ENCODE measurements around the gene KIF7. TPM values are rescaled to one million over a fixed set of nuclear protein-coding genes. Genes with fewer than 3 reads are reported as not detected.

The KIF7 gene
- total and polyA plus RNA-seq, 2 of the 8 experiments (the other 6 are each of a cell fraction or from before 2014, with no cell fraction given): 4.9 to 14.0 TPM

DNA sequence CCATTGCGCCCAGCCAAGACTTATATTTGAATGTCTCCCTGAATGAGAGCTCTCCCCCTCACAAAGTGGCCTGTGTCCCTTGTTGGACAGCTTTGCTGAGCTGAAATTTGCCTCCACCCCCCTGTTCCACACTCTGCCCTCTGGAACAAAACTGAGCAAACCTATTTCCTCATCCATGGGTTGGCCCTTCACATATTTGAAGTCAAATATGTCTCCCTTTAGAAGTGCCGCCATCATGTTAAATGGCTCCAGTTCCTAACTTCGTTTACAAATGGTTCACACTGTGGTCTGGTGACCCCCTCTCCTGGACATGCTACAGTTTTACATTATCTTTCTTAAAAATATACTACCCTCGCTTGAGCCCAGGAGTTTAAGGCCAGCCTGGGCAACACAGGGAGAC is 19.3 kb upstream of the KIF7 start:
- Histone ChIP-seq H3K4me1 (replicated peaks in 1 of 4; ENCODE audit: control insufficient read depth in 3 of 4, insufficient read depth in 4 of 4, low read length in 3 of 4) (no peaks in the 10 kb centered on the region; a peak in 1 of 7 replicates), H2BK5ac (ENCODE audit: low read depth, low read length) (no peak overlapping the region), H4K91ac (replicated peaks; ENCODE audit: insufficient read length, low read length) (no peak overlapping the region), H3K79me2 (ENCODE audit: control insufficient read depth in 1 of 2, insufficient read depth in 2 of 2, low read length in 2 of 2) (no peaks in the 10 kb centered on the region), H3K4me3 (ENCODE audit: extremely low read depth in 1 of 4, insufficient read depth in 2 of 4, low read depth in 3 of 4, low read length in 4 of 4) (no peak overlapping the region), H2BK15ac (ENCODE audit: low read length) (no peak overlapping the region), H3K4ac (replicated peaks; ENCODE audit: insufficient read length, low read depth, low read length) (no peak overlapping the region), H2BK120ac (replicated peaks; ENCODE audit: low read depth, low read length) (no peak overlapping the region), H2BK20ac (ENCODE audit: low read length) (no peak overlapping the region), H3K36me3 (ENCODE audit: control insufficient read depth in 2 of 4, insufficient read depth in 4 of 4, low read length in 3 of 4) (no peaks in the 10 kb centered on the region), H4K20me1 (replicated peaks in 1 of 2; ENCODE audit: control insufficient read depth in 1 of 2, insufficient read depth in 2 of 2, low read length in 2 of 2) (no peaks in the 10 kb centered on the region), H3K14ac (ENCODE audit: insufficient read length) (no peak overlapping the region), H3K56ac (replicated peaks; ENCODE audit: insufficient read length, low read depth, low read length) (no peak overlapping the region), H4K8ac (ENCODE audit: extremely low read depth, insufficient read depth, low read length) (no peak overlapping the region), H3K79me1 (ENCODE audit: low read depth, low read length) (no peaks in the 10 kb centered on the region), H2AFZ (ENCODE audit: low read length) (no peak overlapping the region), H3K23me2 (ENCODE audit: low read depth, low read length) (no peaks in the 10 kb centered on the region), H2AK5ac (ENCODE audit: low read depth, low read length) (no peak overlapping the region), H3K18ac (ENCODE audit: extremely low read depth, low read length) (no peak overlapping the region), H3K4me2 (ENCODE audit: insufficient read depth in 1 of 2, low read depth in 2 of 2, low read length in 2 of 2) (no peak overlapping the region), H4K5ac (ENCODE audit: insufficient read length, low read depth, low read length) (no peak overlapping the region), H3K23ac (ENCODE audit: insufficient read length) (no peak overlapping the region), H3K9me3 (ENCODE audit: insufficient read depth in 2 of 2, low read depth in 1 of 2, low read length in 1 of 2) (no peaks in the 10 kb centered on the region), H2BK12ac (ENCODE audit: low read depth, low read length) (no peak overlapping the region), H3K27ac (ENCODE audit: low read depth, low read length) (no peak overlapping the region), H3K9ac (replicated peaks in 1 of 4; ENCODE audit: extremely low read depth in 1 of 4, low read depth in 3 of 4, low read length in 3 of 4) (no peak overlapping the region), H3K27me3 (replicated peaks in 1 of 4; ENCODE audit: control insufficient read depth in 3 of 4, extremely low read depth in 1 of 4, insufficient read depth in 3 of 4, low read length in 3 of 4) (peaks cover 0 to under 1% (median 0%) of the 10 kb centered on the region in 4 experiments; a peak in 2 of 7 replicates)
- FAIRE-seq (no peak), DNase-seq (ENCODE audit: low read depth in 1 of 2, low spot score in 2 of 2) (no peak)
- ChIA-PET POLR2A (ENCODE audit: partially characterized antibody) (interaction anchor here (0.6 kb wide), 1 partner anchor 10 kb away, joined by 3 read pairs; no protein-coding TSS in a partner anchor), CTCF (ENCODE audit: partially characterized antibody) (interaction anchor here (1.1 to 6.6 kb wide), 5 partner anchors 10 to 58 kb away, joined by 5 to 43 read pairs (median 12); no protein-coding TSS in a partner anchor)
- WGBS, 2 experiments (ENCODE audit: extremely low coverage in 1 of 2, insufficient coverage in 1 of 2, insufficient read length in 1 of 2, insufficient replicate concordance in 2 of 2, low coverage in 1 of 2, low lambda C conversion rate in 2 of 2, missing lambda C conversion rate in 1 of 2): 83% methylated on average over 4 of the region's 4 CpGs; no CpG with 5 or more reads in 1 of the 2 experiments
- TF ChIP-seq MAFK (IDR thresholded peaks at IDR 0.05; ENCODE audit: low read depth, low read length): no peak
- TF ChIP-seq FOSL1 (IDR thresholded peaks at IDR 0.05; ENCODE audit: insufficient read depth, low read depth, low read length): no peak
- no peak for TF ChIP-seq SP1 (IDR thresholded peaks at IDR 0.05; ENCODE audit: low read depth, low read length)
- TF ChIP-seq SP2 (IDR thresholded peaks at IDR 0.05; ENCODE audit: low read length): no peak
- TF ChIP-seq RAD21 (IDR thresholded peaks at IDR 0.05 in 1 of 2, conservative IDR thresholded peaks at IDR 0.05 in 1 of 2; ENCODE audit: low read depth in 2 of 2, low read length in 2 of 2): no peak
- TF ChIP-seq CTBP2 (IDR thresholded peaks at IDR 0.05; ENCODE audit: borderline replicate concordance, insufficient read depth, insufficient read length, low read length): no peak
- no peak for TF ChIP-seq TEAD4 (IDR thresholded peaks at IDR 0.05; ENCODE audit: low read depth, low read length)
- no peak for TF ChIP-seq RXRA (IDR thresholded peaks at IDR 0.05; ENCODE audit: insufficient read depth, low read depth, low read length)
- TF ChIP-seq RNF2 (IDR thresholded peaks at IDR 0.05; ENCODE audit: borderline replicate concordance, low read depth, low read length, missing control alignments, poor library complexity, severe bottlenecking): no peak
- TF ChIP-seq SAP30 (IDR thresholded peaks at IDR 0.05; ENCODE audit: insufficient read depth, insufficient replicate concordance, low read length): no peak
- TF ChIP-seq TBP (IDR thresholded peaks at IDR 0.05; ENCODE audit: low read depth, low read length): no peak
- TF ChIP-seq SIN3A (conservative IDR thresholded peaks at IDR 0.05 in 1 of 2, IDR thresholded peaks at IDR 0.05 in 1 of 2; ENCODE audit: low read depth in 1 of 2, low read length in 2 of 2): no peak
